Epithelial cell of esophagus (primary cell): ENCODE data around the gene WDR44.

Source experiments
- DNase-seq: peaks from one replicate; pipeline ENCODE4 v3.0.0; 2010; ENCODE audit warnings: low read depth
- H3K4me3 ChIP-seq: 2 replicates; pipeline ENCODE4 v1.5.1; 2011; ENCODE audit warnings: mild to moderate bottlenecking, low read length, control low read depth
- TF ChIP-seq, protein P1 (sequence below): IDR thresholded peaks from 2 replicates; pipeline ENCODE4 v1.5.1; 2011; ENCODE audit warnings: low read depth, mild to moderate bottlenecking, low read length, control low read depth, inconsistent platforms; ENCODE audit not compliant: insufficient read depth; ENCODE audit errors: missing control alignments

The WDR44 gene

DNA sequence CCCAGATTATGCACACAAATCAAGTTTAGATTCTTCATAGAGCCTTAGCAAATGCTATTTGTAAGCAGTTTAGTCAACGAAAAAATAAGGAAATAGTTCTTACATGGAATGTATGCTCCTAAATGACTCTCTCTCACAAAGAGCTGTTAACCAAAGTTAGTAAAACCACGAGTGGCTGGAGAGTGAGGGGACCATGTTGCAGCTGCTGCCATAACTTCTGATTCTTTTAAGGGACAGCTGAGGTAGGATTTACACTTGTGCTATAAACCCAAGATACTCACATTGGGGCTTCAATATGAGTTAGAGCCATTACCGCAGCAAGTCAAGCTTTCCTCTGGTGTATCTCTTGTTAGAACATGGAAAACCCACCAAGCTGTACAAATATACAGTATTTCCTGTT, 152.4 kb downstream of the WDR44 start:
- no peak overlapping the region for H3K4me3 ChIP-seq
- DNase-seq: no peak
- TF ChIP-seq, protein P1, sequence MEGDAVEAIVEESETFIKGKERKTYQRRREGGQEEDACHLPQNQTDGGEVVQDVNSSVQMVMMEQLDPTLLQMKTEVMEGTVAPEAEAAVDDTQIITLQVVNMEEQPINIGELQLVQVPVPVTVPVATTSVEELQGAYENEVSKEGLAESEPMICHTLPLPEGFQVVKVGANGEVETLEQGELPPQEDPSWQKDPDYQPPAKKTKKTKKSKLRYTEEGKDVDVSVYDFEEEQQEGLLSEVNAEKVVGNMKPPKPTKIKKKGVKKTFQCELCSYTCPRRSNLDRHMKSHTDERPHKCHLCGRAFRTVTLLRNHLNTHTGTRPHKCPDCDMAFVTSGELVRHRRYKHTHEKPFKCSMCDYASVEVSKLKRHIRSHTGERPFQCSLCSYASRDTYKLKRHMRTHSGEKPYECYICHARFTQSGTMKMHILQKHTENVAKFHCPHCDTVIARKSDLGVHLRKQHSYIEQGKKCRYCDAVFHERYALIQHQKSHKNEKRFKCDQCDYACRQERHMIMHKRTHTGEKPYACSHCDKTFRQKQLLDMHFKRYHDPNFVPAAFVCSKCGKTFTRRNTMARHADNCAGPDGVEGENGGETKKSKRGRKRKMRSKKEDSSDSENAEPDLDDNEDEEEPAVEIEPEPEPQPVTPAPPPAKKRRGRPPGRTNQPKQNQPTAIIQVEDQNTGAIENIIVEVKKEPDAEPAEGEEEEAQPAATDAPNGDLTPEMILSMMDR: no peak

DNA sequence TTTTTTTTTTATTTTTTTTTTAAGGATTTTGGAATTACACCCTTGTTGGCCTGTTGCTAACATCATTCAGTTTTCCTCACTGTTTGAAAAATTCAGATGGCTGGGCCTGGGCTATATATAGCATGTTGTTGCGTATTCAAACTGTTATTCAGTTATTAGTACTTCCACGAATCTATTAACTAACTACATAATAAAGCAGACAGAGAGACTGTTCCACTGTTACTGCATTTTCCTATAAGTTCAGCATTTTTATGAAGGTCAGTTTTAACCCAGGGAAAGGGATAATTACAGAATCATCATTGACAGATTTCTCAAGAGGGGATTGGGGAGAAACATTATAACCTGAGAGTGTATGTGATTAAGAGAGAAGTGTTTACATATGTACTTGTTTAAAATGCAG, 152.8 kb downstream of the WDR44 start:
- DNase-seq: no peak
- TF ChIP-seq, protein P1: no peak

DNA sequence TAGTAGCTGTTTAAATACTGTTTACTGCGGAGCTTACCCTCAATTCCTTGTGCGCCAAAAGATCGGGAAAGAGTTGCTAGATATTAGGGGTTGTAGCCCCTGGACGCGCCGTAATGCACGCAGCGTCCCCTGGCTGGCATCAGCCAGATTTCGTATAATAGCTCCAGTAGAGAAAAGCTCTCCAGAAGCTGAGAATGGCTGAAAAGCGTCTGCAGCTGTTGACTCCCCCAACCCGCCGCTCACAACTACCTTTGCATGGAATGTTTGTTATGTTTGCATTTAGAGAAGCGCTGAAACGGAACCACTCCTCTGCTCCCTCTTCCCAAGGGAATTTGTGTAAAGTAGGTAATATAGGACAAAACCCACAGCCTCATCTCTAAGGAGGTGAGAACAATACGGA, 153.4 kb downstream of the WDR44 start:
- DNase-seq: no peak
- TF ChIP-seq, protein P1: no peak
- H3K4me3 ChIP-seq: no peak overlapping the region

More for the DNA sequence above, 152.8 kb downstream of the WDR44 start:
- no peak overlapping the region for H3K4me3 ChIP-seq
